Lower leg skin (tissue), 4 donors: ENCODE results near the gene SLC8A2. TPM values are rescaled to one million over a fixed set of nuclear protein-coding genes. Genes with fewer than 3 reads are reported as not detected.

ENCODE experiments used
- DNase-seq, 2 donors: peaks; one replicate each; pipeline ENCODE4 v3.0.0-alpha.2; 2019; ENCODE audit warnings: low spot score in 2 of 2
- H3K4me3 ChIP-seq: fragments of 200-600 bp; sonication (generic); 2 replicates; pipeline ENCODE4 v1.5.1; 2017; ENCODE audit warnings: mild to moderate bottlenecking, low read depth; ENCODE audit not compliant: poor library complexity, severe bottlenecking
- CTCF ChIP-seq, 3 donors: fragments of 450-650 bp; IDR thresholded peaks; one replicate each; pipeline ENCODE4 v1.5.1; 2016; ENCODE audit warnings: antibody characterized with exemption in 3 of 3, mild to moderate bottlenecking in 3 of 3, moderate library complexity in 2 of 3
- POLR2A ChIP-seq, 2 donors: fragments of 450-650 bp; IDR thresholded peaks; one replicate each; pipeline ENCODE4 v1.6.1; 2016 to 2017; ENCODE audit warnings: antibody characterized with exemption in 2 of 2, mild to moderate bottlenecking in 1 of 2, moderate library complexity in 1 of 2
- WGBS, 2 donors: methylation state at CpG; one replicate each; pipeline ENCODE4 v1.1.5; 2018; 5-methylcytosine and 5-hydroxymethylcytosine counted together
- intact Hi-C: fragments of 100-400 bp; cut with DNase I; formaldehyde crosslinking; loops from one replicate; pipeline ENCODE4 v1.15.0; 2023; ENCODE audit warnings: low total_unique reads
- total RNA-seq, 4 donors: library from RNA; depleted of rRNA; stranded (reverse); fragments of >200 nt; gene quantifications; one replicate each; pipeline ENCODE4 v1.1.0, GENCODE V29; 2016

Gene SLC8A2
- total RNA-seq, 4 donors from 2014 or later = 0.38 to 2.3 (median 1.6) TPM; not detected in 1

- intact Hi-C loops = no loop called here
- H3K4me3 ChIP-seq = no peak overlapping the region
- WGBS, 2 donors = 90% methylated on average over 14 of the region's 14 CpGs
- DNase-seq = no peak
- no peak for TF ChIP-seq POLR2A (IDR thresholded peaks at IDR 0.05)
Observed at GRCh38 chr19:47492137-47492533, 20.4 kb upstream of the SLC8A2 start.

DNA sequence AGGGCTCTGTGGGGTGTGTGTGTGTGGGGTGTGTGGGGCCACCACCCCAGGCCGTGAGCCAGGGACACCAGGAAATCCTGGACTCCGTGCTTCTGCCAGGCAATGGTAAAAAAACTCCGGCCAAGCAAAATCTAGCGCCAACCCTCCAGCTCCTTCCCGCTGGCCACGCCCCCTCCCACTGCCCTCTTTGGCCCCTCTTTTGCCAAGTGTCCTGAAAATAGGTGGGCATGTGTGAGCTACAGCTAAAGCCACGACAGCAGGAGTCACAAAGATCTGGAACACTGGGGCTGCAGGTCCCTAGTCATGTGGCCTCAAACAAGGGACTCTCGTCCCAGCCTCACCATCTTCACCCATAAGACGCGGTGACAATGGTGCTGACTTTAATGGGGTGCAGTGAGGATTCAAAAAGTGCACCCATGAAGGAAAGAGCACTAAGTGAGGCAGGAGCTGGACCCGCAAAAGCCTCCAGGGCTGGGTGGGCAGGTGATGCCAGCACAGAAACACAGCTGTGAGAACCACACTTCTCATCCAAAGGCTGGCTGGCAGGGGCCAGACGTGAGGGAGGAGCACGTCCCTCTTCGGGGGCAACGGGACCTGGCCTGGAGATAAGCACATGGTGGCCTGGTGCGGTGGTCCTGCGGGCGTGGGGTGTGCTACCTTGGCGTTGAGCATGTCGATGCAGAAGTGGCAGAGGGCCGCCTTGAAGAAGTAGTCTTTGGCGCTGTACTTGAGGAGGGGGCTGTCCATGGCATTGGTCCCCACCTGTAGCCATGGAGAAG, 19.9 kb upstream of the SLC8A2 start:
- no peak overlapping the region for H3K4me3 ChIP-seq
- DNase-seq = no peak
- 82 to 83% methylated on average over 22 of the region's 22 CpGs for WGBS, 2 donors
- TF ChIP-seq POLR2A (IDR thresholded peaks at IDR 0.05) (no peak), CTCF (IDR thresholded peaks at IDR 0.05) (no peak)
- intact Hi-C loops = no loop called here

DNA sequence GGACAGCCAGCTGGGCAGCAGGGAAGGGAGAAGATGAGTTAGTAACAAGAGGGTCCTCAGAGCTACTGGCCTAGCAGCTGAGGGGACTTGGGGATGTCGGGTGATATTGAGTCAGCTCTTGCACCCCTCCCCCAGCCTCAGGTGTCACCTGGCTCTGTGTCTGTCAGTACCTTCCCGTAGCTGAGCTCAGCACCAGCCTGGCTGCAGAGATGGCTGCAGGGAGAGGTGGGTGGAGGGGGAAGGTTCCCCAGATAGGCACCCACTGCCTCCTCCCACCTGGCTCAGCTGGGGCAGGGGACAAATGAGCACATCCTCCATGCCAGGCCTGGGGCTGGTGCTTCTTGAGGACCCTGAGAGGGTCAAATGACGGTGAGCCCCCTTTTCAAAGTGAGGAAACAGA, 19.2 kb upstream of the SLC8A2 start:
- DNase-seq = no peak
- TF ChIP-seq POLR2A (IDR thresholded peaks at IDR 0.05) = no peak
- TF ChIP-seq CTCF (IDR thresholded peaks at IDR 0.05) = no peak
- no peak overlapping the region for H3K4me3 ChIP-seq
- intact Hi-C loops = no loop called here
- 57 to 64% methylated on average over 3 of the region's 3 CpGs for WGBS, 2 donors

DNA sequence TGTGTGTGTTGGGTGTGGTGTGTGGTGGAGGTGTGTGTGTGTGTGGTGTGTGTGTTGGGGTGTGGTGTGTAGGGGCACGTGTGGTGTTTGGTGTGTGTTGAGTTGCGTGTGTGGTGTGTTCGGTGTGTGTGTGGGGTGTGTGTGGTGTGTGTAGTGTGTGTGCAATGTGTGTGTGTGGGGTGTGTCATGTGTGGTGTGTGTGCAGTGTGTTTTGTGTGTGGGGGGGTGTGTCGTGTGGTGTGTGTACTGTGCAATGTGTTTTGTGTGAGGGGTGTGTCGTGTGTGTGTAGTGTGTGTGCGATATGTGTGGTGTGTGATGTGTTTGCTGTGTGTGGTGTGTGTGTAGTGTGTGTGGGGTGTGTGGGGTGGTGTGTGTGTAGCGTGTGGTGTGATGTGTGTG, 18.3 kb upstream of the SLC8A2 start:
- DNase-seq = no peak
- 78 to 83% methylated on average over 7 of the region's 7 CpGs for WGBS, 2 donors
- intact Hi-C loops = no loop called here
- peak in 1 of 3 donors; percentile 26 for TF ChIP-seq CTCF (IDR thresholded peaks at IDR 0.05)
- TF ChIP-seq POLR2A (IDR thresholded peaks at IDR 0.05) = no peak
- H3K4me3 ChIP-seq = no peak overlapping the region

DNA sequence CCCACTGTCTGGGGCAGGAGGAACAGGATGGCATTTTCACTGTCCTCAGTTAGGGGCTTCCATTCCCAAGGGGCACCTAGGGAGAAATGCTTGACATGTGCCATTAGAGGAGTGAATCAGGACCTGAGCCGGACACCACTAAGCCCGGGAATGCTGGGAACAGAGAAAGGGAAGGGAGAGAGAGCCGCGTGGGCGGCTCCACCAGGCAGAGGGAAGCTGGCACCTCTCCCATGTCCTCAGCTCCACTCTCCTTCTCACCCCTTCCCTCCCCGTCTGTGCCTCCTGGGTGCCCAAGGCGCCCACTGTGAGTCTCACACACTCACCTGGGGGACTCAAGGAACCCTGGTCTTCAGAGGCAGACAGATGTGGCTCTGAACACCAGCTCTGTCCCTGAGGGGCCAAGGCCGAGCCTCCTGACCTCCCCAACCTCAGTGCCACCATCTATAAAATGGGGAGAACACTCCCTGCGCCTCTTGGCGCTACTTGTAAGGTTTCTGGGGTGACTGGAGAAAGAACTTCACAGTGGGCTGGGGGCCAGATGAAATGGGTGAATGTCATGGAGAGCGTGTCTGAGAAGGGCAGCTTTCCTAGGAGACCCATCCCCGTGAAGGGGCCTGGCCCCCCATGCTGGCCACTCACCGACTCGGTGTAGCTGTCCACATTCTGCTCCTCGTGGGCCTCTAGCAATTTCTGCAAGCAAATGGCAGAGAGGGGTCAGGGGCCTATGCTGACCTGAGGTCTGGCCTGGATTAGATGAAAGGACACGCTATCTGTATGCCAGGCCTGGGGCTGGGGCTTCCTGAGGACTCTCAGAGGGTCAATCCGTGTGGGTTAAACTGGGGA, 17.6 kb upstream of the SLC8A2 start:
- H3K4me3 ChIP-seq = no peak overlapping the region
- no peak for DNase-seq
- intact Hi-C loops = no loop called here
- WGBS, 2 donors = 78% methylated on average over 17 of the region's 17 CpGs
- TF ChIP-seq POLR2A (IDR thresholded peaks at IDR 0.05) = no peak
- no peak for TF ChIP-seq CTCF (IDR thresholded peaks at IDR 0.05)
